HG02610 (cell line): Measurements from ENCODE around the gene KCTD21.
"Not testable (repeated sequence)": the region's sequence is repeated elsewhere in the genome, so short reads cannot be mapped to it uniquely, and the experiment has no call there.

Source experiments
- ATAC-seq: cut with Tn5 transposase; IDR thresholded peaks from one replicate; pipeline ENCODE4 v1.9.1; 2021; ENCODE audit warnings: mild to moderate bottlenecking, moderate library complexity; ENCODE audit not compliant: unreplicated experiment

KCTD21 gene

GRCh38 chr11:78179459-78180071, 8.9 kb downstream of the KCTD21 start:
- ATAC-seq, result no peak

DNA sequence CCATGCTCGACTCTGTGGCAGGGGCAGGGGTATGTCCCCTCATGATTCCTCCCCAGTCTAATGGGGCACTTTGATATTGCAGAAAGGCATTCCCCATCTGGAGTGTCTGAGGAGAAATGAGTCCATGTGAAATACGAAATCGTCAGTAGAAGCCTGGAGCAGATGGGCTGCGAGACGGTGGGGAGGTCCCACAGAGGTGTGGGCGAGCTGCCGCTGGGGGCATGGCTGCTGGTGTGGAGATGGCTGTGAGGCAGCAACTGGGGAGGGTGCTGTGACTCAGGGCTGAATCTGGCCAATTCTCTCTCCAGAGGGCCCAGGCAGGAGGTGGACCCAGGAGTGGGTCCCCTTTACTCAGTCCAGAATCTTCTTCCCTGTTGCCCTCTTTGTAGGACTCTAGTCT, 11.2 kb downstream of the KCTD21 start:
- no peak for ATAC-seq

GRCh38 chr11:78176605-78177141, 11.8 kb downstream of the KCTD21 start:
- ATAC-seq, result no peak

GRCh38 chr11:78175862-78176261, 12.6 kb downstream of the KCTD21 start:
- ATAC-seq, result not testable (repeated sequence)

DNA sequence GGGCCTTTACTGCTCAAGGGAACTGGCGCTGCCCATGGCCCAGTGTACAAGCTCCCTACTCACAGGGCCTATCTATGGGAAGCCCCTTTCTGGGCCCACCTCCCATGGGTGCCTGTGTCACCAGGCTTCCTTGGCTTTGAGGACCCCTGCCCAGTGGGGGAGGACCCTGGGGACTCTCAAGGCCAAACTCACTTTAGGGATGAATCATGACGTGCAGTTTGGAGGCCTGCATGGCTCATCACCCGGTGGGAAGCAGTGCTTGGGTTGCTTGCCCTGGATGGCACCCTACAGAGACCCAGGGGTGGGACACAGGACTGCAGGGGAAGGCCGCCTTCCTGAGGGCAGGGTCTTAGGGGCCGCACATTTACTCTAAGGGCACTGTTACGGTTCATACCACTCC, 16.5 kb downstream of the KCTD21 start:
- no peak for ATAC-seq

DNA sequence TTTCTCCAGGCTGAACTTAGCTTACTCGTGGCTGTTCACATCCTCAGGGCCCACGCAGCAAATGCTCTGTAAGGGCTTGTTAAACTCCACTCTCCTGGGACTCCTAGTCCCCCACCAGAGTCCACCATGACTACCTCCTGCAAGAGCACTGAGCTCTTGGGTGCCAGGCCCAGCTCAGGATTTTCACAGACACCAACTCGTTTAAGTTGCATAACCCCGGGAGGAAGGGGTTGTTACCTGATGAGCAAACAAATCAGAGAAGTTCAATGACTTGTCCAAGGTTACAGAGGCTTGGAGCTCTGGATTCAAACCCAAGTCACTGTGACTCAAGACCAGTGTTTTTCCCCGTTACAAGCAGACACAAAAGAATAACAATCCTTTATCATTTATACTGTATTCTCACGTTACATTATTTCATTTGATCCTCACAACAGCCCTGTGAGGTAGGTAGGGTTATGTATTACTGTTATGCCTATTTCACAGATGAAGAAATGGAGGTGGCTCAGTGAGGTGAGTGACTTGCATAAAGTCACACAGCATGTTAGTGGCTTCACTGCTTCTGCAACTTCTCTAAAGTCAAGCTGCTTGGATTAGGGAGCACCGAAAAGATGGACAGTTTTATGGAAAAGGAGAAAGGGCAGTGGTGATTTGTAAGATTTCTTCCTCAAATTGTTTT, 17.4 kb downstream of the KCTD21 start:
- no peak for ATAC-seq

GRCh38 chr11:78170413-78170812, 18.0 kb downstream of the KCTD21 start:
- ATAC-seq, result no peak

GRCh38 chr11:78168539-78169477, 19.6 kb downstream of the KCTD21 start:
- ATAC-seq, result no peak

DNA sequence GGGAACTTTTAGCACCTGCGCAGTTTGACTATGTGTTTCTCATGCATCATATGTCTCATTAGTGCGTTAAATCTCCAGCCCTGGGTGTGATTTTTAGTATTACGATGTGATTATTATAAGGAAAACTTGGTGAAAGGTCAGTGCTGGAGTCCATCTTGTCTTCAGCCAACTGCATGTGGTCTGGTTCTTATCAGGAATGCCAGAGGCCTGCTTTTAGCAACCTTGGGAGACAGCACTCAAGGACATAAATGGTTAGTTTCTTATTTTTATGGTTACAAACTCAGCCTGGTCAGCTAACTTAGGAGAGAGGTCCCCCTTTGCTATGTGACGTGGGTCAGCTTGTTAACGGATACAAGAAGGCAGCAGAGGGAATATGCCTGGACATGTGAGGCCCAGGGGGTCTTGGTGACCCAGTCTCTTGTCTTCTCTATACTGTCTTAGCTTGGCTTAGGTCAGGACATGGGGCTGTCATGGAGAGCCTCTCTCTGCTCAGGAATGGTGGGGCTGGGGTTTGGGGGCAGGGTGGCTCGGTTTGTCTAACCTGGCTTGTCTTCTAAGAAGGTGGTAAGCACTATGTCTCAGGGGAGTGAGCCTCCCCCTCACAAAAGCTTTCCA, 21.5 kb downstream of the KCTD21 start:
- ATAC-seq, result no peak

- no peak for ATAC-seq
Observed at GRCh38 chr11:78164471-78164870, 24.0 kb downstream of the KCTD21 start.

DNA sequence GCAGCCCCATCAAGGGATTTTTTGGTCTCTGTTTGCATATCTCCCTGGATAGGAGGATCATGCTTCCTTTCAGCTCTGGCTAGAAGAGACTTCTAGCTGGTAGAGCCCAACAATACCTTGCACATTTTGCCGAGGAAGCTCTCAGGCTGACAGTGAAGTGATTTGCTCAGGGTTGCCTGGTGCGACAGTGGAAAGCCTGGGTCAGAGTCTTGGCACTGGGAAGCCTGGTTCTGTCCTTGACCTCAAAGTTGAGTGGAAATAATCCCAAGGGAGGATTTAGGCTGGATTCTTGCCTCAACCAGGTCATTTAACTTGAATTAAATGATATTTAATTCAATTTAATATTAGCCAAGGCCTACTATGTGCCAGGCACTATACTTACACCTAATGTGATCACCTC, 24.6 kb downstream of the KCTD21 start:
- ATAC-seq, result no peak

DNA sequence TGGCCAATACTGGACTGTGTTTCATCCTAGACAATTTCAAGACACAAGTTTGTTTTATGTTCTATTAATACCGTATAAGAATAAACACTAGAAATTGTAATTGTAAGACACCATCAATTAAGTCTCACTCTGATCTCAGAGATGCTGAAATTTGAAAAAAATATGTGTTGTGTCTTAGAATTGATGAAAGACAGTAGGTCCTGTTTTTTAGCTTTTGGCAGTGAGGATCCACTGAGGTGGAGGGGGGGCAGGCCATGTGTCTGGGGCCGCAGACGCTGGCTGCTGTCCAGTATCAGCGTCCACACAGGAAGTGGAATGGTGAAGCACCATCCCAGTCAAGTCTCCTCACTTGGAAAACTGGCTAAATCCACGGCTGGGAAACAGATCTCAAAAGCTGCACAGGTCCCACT, 26.5 kb downstream of the KCTD21 start:
- no peak for ATAC-seq

DNA sequence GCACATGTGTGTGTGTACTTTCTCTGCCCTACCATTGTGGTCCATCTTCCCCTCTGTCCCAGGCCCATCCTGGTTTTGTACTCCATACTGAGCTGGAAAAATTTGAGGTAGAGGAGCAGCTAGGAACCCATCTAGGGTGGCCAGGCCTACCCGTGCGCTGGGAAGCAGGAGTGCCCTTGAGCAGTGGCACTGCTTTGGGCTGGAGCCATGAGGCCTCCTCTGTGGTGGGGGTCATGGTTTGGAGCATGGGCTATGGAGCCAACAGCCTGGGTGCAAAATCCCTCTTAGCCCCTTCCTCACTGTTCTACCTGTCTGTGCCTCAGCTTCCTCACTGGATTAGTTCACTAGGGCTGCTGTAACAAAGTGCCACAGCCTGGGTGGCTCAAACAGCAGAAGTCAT, 27.1 kb downstream of the KCTD21 start:
- no peak for ATAC-seq

DNA sequence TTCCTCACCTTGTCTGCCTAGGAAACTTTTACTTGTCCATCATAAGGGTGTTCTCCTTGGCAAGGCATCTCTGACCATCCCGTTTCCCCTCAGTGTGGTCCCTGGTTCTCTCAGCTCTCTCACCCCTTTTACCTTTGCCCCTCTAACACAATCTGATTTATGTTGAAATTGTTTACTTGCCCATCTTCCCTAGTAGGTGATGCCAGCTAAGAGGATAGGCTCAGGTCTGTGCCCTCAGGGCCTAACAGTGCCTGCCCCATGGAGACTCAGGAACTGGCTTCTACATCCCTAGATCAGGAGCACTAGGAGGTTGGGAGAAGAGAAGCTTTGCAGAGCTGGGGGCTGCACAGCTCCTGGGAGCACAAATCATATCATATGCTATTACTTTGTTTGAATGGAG, 27.9 kb downstream of the KCTD21 start:
- ATAC-seq, result no peak

DNA sequence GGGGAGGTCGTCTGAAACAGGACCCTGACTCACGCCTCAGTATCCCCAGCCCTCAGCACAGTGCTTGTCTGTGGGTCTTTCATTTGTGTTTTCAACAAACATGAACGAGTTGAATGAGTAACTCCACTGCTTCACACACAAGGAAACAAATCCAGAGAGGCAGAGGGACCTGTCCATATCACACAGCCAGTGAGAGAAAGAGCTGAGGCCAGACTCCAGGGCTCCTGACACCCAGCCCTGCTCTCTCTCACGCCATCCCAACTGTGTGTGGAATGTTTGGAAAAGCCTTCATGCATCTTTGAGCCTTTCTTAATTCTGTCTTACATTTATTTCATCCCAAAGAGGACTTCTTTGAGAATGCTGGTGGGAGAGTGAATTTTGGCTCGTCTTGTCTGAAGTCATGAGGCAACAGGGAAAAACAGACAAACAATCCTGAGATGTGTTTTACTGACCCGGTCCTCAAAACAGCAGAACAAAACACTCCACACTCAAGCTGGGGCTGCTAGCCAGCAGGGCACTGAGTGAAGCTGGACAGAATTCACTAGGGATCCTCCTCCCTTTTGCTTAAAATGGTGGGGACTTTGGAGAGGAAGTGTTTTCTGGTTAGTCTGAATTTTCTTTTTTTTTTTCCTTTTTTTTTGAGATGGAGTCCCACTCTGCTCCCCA, 29.3 kb downstream of the KCTD21 start:
- ATAC-seq, result no peak

DNA sequence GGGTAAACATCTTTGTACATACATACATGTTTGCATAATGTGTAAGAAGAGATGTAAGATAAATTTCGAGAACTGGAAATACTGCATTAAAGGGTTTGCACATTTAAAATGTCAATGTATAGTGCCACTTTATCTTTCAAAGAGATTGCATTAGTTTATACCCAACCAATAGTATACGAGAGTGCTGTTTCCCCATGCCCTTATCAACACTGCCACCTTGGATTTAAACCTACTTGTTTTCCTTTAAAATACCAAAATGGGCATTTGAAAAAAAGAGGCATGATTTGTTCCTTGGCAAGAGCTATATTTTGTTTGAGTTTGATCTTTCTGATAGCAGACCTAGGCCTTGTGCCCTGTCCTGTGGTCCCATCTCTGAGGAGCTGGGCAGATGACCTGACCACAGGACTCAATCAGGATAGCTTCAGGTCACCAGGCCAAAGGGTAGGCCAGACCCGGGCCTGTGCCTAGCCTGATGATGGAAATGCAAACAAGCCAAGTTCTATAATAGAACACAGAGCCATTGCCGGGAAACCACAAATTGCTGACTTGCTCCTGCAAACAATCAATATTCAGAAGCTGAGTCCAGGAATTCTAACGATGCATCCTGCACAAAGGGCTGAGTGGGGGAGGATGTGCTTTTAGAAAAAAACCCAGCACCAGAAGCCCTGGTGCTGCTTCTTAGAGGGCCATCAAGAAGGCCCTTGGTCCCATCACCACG, 32.1 kb downstream of the KCTD21 start:
- ATAC-seq, result no peak

- no peak for ATAC-seq
Observed at GRCh38 chr11:78151804-78152203, 36.6 kb downstream of the KCTD21 start.

GRCh38 chr11:78150754-78151153, 37.7 kb downstream of the KCTD21 start:
- no peak for ATAC-seq

DNA sequence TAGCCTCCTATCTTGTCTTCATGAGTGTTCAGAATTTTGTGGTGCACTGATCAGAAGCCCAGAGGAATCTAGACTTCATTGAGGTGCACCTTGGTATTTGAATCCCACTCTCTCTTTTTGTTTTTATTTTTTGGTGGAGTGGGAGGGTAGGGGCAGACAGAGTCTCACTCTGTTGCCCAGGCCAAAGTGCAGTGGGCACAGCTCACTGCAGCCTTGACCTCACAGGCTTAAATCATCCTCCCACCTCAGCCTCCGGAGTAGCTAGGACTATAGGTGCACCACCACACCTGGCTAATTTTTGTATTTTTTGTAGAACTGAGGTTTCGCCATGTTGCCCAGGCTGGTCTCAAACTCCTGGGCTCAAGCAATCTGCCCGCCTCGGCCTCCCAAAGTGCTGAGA, 38.1 kb downstream of the KCTD21 start:
- ATAC-seq, result no peak

DNA sequence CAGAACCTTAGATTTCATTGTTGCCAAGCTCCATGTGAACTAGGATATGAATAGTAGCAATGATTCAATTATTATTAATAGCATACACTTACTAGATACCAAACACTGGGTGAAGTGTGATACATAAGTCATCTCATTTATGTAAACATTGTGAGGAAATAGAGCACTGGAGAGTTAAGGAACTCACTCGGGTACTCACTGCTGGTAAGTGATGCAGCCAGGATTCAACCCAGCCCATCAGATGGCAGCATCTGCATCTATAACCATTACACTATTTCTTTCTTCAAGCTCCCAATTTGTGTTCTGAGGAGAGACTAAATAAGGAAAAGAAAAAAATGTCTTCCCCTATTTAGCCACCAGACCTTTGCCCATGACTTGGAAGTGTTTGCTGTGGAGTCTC, 38.8 kb downstream of the KCTD21 start:
- no peak for ATAC-seq
